OCI-LY1 (cell line): ENCODE measurements around the gene BMPER.

ENCODE experiments used
- EZH2 ChIP-seq: fragments of 200-600 bp; sonication (generic), shearing (Covaris generic); IDR thresholded peaks from 2 replicates; pipeline ENCODE4 v1.8.0; 2017; ENCODE audit warnings: borderline replicate concordance, mixed run types, mild to moderate bottlenecking, antibody characterized with exemption, low read length, moderate library complexity, mixed read lengths
- TF ChIP-seq, protein P1 (sequence below): fragments of 200-600 bp; sonication (generic), shearing (Covaris generic); IDR thresholded peaks from 2 replicates; pipeline ENCODE4 v1.5.1; 2017; ENCODE audit warnings: mild to moderate bottlenecking, antibody characterized with exemption, low read length, moderate library complexity, mixed read lengths

DNA sequence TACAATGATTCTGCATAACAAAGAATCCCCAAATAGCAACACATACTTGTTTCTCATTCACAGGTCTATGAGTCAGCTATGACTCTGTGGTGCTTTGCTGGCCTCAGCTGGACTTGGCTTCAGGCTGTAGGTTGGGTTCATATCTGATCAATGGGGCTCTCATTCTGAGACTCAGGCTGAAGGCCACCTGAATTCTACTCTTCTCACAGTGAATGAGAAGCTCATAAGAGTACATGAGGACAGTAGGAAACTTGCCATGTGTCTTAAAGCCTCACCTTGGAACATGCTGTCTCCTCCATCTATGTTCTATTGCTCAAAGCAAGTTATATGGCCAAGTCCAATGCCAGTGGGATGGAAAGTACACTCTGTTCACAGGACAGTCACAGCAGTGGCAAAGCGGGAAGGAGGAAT is 292.9 kb downstream of the BMPER start:
- TF ChIP-seq, protein P1, sequence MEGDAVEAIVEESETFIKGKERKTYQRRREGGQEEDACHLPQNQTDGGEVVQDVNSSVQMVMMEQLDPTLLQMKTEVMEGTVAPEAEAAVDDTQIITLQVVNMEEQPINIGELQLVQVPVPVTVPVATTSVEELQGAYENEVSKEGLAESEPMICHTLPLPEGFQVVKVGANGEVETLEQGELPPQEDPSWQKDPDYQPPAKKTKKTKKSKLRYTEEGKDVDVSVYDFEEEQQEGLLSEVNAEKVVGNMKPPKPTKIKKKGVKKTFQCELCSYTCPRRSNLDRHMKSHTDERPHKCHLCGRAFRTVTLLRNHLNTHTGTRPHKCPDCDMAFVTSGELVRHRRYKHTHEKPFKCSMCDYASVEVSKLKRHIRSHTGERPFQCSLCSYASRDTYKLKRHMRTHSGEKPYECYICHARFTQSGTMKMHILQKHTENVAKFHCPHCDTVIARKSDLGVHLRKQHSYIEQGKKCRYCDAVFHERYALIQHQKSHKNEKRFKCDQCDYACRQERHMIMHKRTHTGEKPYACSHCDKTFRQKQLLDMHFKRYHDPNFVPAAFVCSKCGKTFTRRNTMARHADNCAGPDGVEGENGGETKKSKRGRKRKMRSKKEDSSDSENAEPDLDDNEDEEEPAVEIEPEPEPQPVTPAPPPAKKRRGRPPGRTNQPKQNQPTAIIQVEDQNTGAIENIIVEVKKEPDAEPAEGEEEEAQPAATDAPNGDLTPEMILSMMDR, result no peak
- TF ChIP-seq EZH2, result no peak
